ENCODE results near the gene TPM4. TPM values are rescaled to one million over a fixed set of nuclear protein-coding genes. Genes with fewer than 3 reads are reported as not detected.
"Not testable (repeated sequence)": the region's sequence is repeated elsewhere in the genome, so short reads cannot be mapped to it uniquely, and the experiment has no call there.

Gene TPM4
- total RNA-seq, 2 experiments from 2014 or later: 182 to 185 TPM

DNA sequence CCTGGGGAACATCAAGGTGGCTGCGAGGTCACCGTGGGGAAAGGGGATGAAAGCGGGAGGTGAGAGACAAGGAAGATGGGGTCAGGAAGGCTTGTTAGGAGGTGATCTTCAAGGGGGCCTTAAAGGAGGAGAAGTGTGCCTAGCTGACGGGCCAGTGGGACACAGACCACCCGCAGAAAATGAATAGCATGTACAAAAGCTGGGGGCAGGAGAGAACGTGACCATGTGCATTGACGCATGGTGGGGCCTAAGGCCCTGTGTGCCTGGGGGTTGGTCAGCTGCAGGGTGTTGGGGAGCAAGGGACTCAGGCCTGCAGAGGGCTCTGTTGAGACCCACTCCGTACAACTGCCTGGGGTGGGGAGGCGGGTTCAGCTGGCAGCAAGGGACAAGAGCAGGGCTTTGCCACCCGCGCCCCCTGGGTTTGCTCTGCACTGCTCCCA, 41.3 kb downstream of the TPM4 start:
- DNase-seq (no peak), ATAC-seq (ENCODE audit: poor library complexity) (no peak)
- Histone ChIP-seq H3K27me3 (ENCODE audit: control insufficient read depth in 1 of 2, insufficient read depth in 2 of 2, low read length in 2 of 2) (no peaks in the 10 kb centered on the region), H3K4me3 (ENCODE audit: low read length) (no peak overlapping the region), H3K4me1 (ENCODE audit: insufficient read depth, low read length) (peaks cover 72% of the 10 kb centered on the region), H3K27ac (ENCODE audit: low read depth in 1 of 2, low read length in 2 of 2) (no peak overlapping the region), H3K9me3 (ENCODE audit: control insufficient read depth in 1 of 2, insufficient read depth in 1 of 2, low read length in 2 of 2) (no peaks in the 10 kb centered on the region), H3K36me3 (ENCODE audit: insufficient read depth, low read length) (peaks cover 69% of the 10 kb centered on the region)
- Mint-ChIP-seq H3K36me3 (ENCODE audit: low read depth) (peaks cover 70% of the 10 kb centered on the region), H3K27me3 (no peaks in the 10 kb centered on the region), H3K27ac (peak overlapping the region; percentile 80), H3K4me1 (ENCODE audit: low read depth) (peaks cover 59% of the 10 kb centered on the region), H3K9me3 (no peaks in the 10 kb centered on the region), H3K4me3 (no peak overlapping the region)
- intact Hi-C loops (cut with DNase I, micrococcal nuclease): no loop called here
- TF ChIP-seq, protein P1, sequence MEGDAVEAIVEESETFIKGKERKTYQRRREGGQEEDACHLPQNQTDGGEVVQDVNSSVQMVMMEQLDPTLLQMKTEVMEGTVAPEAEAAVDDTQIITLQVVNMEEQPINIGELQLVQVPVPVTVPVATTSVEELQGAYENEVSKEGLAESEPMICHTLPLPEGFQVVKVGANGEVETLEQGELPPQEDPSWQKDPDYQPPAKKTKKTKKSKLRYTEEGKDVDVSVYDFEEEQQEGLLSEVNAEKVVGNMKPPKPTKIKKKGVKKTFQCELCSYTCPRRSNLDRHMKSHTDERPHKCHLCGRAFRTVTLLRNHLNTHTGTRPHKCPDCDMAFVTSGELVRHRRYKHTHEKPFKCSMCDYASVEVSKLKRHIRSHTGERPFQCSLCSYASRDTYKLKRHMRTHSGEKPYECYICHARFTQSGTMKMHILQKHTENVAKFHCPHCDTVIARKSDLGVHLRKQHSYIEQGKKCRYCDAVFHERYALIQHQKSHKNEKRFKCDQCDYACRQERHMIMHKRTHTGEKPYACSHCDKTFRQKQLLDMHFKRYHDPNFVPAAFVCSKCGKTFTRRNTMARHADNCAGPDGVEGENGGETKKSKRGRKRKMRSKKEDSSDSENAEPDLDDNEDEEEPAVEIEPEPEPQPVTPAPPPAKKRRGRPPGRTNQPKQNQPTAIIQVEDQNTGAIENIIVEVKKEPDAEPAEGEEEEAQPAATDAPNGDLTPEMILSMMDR (IDR thresholded peaks at IDR 0.05): no peak
- ChIA-PET CTCF (interaction anchor here (1.2 to 1.3 kb wide), 2 partner anchors 55 to 75 kb away, joined by 3 to 4 read pairs; no protein-coding TSS in a partner anchor), POLR2A (interaction anchor here (1.0 kb wide), 1 partner anchor 26 kb away, joined by 4 read pairs; the partner anchor contains the start of gene HSH2D)

DNA sequence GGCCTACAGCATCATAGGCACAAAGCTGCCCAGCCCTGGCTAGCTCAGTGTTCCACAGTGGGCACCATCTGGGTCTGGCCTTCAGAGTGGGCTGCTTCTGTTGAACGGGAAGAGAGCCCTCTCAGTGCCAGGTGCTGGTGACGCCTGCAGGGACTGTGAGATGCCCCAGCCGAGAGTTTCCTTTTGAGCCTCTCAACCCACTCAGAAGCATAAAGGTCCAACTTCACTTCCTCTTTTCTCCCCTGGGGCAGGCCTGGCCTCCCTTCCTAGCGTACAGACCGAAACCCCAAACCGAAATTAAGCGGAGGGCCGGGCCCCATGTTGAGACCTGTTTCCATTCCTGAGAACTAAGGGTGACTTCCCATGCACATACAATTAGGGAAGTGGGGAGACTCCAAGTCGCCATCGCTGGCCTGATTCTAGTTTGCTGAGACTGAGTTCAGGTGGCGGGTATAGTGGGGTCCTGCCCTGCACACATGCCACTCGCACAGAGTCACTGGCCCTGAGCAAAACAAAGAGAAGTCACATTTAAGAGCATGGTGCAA, 42.3 kb downstream of the TPM4 start:
- TF ChIP-seq, protein P1 (IDR thresholded peaks at IDR 0.05): no peak
- H3K4me3 Mint-ChIP-seq: peak overlapping the region; percentile 58
- peaks cover 50% of the 10 kb centered on the region for H3K4me1 Mint-ChIP-seq (ENCODE audit: low read depth)
- no peak overlapping the region for H3K4me3 ChIP-seq (ENCODE audit: low read length)
- peak in 3 of 14 experiments; percentile 52 to 70 (median 66) for DNase-seq
- H3K27me3 ChIP-seq (ENCODE audit: control insufficient read depth in 1 of 2, insufficient read depth in 2 of 2, low read length in 2 of 2): no peaks in the 10 kb centered on the region
- ATAC-seq (ENCODE audit: poor library complexity): peak; percentile 13
- peaks cover 76% of the 10 kb centered on the region for H3K36me3 ChIP-seq (ENCODE audit: insufficient read depth, low read length)
- H3K9me3 Mint-ChIP-seq: no peaks in the 10 kb centered on the region
- no peaks in the 10 kb centered on the region for H3K9me3 ChIP-seq (ENCODE audit: control insufficient read depth in 1 of 2, insufficient read depth in 1 of 2, low read length in 2 of 2)
- peak overlapping the region; percentile 4 to 5 for H3K27ac ChIP-seq (ENCODE audit: low read depth in 1 of 2, low read length in 2 of 2)
- peaks cover 77% of the 10 kb centered on the region for H3K36me3 Mint-ChIP-seq (ENCODE audit: low read depth)
- CTCF ChIA-PET: interaction anchor here (1.2 to 1.3 kb wide), 2 partner anchors 56 to 76 kb away, joined by 3 to 4 read pairs; no protein-coding TSS in a partner anchor
- intact Hi-C loops (cut with DNase I, micrococcal nuclease): no loop called here
- POLR2A ChIA-PET: interaction anchor here (0.8 to 1.2 kb wide), 3 partner anchors 25 to 48 kb away, joined by 3 to 4 read pairs (median 3); partner anchors contain the start of gene HSH2D
- H3K27ac Mint-ChIP-seq: peak overlapping the region; percentile 80
- peaks cover 66% of the 10 kb centered on the region for H3K4me1 ChIP-seq (ENCODE audit: insufficient read depth, low read length)
- no peaks in the 10 kb centered on the region for H3K27me3 Mint-ChIP-seq

DNA sequence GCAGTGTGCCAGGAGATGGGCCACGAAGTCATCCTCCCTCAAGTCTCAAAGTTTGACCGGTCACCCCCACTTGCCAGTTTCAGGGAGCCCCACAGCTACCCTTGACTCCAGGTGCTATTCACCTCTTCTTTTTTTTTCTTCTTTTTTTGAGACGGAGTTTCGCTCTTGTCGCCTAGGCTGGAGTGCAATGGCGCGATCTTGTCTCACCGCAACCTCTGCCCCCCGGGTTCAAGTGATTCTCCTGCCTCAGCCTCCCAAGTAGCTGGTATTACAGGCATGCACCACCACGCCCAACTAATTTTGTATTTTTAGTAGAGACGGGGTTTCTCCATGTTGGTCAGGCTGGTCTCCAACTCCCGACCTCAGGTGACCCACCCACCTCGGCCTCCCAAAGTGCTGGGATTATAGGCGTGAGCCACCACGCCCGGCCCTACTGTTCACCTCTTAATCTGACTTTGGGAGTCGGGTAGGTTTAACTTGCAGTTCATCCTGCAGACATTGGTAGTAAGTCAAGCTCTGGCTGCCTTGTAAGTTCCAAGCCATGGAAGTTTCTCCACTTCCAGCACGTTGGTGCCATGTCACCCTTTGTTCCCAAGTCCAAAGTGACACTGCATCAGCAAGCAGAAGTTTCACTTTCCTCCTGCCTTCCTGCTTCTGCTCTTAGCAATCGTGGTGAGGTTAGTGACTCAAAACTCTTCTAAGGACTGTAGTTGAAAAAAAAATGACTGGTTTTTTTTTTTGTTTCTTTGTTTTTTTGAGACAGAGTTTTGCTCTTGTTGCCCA, 43.0 kb downstream of the TPM4 start:
- DNase-seq (peak in 3 of 14 experiments; percentile 73 to 78 (median 76)), ATAC-seq (ENCODE audit: poor library complexity) (peak; percentile 74)
- CTCF ChIA-PET; H3K9me3 Mint-ChIP-seq; H3K4me3 ChIP-seq (ENCODE audit: low read length); H3K27me3 ChIP-seq (ENCODE audit: control insufficient read depth in 1 of 2, insufficient read depth in 2 of 2, low read length in 2 of 2); H3K9me3 ChIP-seq (ENCODE audit: control insufficient read depth in 1 of 2, insufficient read depth in 1 of 2, low read length in 2 of 2); H3K27me3 Mint-ChIP-seq; intact Hi-C loops (cut with DNase I, micrococcal nuclease): not testable (repeated sequence)
- Histone ChIP-seq H3K36me3 (ENCODE audit: insufficient read depth, low read length) (peaks cover 77% of the 10 kb centered on the region), H3K4me1 (ENCODE audit: insufficient read depth, low read length) (peaks cover 59% of the 10 kb centered on the region), H3K27ac (ENCODE audit: low read depth in 1 of 2, low read length in 2 of 2) (peak overlapping the region; percentile 4 to 41)
- Mint-ChIP-seq H3K4me1 (ENCODE audit: low read depth) (peaks cover 46% of the 10 kb centered on the region), H3K36me3 (ENCODE audit: low read depth) (peaks cover 80% of the 10 kb centered on the region), H3K27ac (peak overlapping the region; percentile 80), H3K4me3 (peak overlapping the region; percentile 81)
- POLR2A ChIA-PET: interaction anchor here (0.8 to 1.2 kb wide), 2 partner anchors 33 to 48 kb away, joined by 3 read pairs; no protein-coding TSS in a partner anchor

Data from CD4-positive, alpha-beta T cell (primary cell).